HepG2 (cell line): ENCODE measurements around the gene ZBTB32. TPM values are rescaled to one million over a fixed set of nuclear protein-coding genes. Genes with fewer than 3 reads are reported as not detected.
A peak's percentile ranks its signal among the peaks of the same experiment; 100 is the strongest.

Source experiments
- ISL2 ChIP-seq: sonication (generic); formaldehyde crosslinking; IDR thresholded peaks from 2 replicates; pipeline ENCODE4 v1.5.0; 2020; ENCODE audit warnings: missing genetic modification reagents
- SIN3B ChIP-seq: fragments of 150-350 bp; IDR thresholded peaks from 2 replicates; pipeline ENCODE4 v1.6.1; 2014; ENCODE audit warnings: low read length
- SNAI1 ChIP-seq: sonication (generic); formaldehyde crosslinking; IDR thresholded peaks from 2 replicates; pipeline ENCODE4 v1.5.0; 2020; ENCODE audit warnings: mild to moderate bottlenecking, missing genetic modification reagents, borderline replicate concordance
- SRY ChIP-seq: sonication (generic); formaldehyde crosslinking; IDR thresholded peaks from 2 replicates; pipeline ENCODE4 v1.8.0; 2022; ENCODE audit warnings: mild to moderate bottlenecking, missing genetic modification reagents
- ZFP62 ChIP-seq: sonication (generic); formaldehyde crosslinking; IDR thresholded peaks from 2 replicates; pipeline ENCODE4 v1.4.0; 2020; ENCODE audit warnings: missing genetic modification reagents
- ZNF30 ChIP-seq: sonication (generic); formaldehyde crosslinking; IDR thresholded peaks from 2 replicates; pipeline ENCODE4 v1.5.0; 2020; ENCODE audit warnings: mild to moderate bottlenecking, missing genetic modification reagents
- ZNF563 ChIP-seq: sonication (generic); formaldehyde crosslinking; IDR thresholded peaks from 2 replicates; pipeline ENCODE4 v1.8.0; 2022; ENCODE audit warnings: mild to moderate bottlenecking, moderate library complexity, missing genetic modification reagents
- polyA plus RNA-seq, 8 experiments: library from polyadenylated mRNA; depleted of rRNA in 3 of 8; stranded (reverse) in 7 of 8; unstranded in 1 of 8; fragments of >200 nt; fragmentation: Illumina TruSeq in 4 of 8; extraction: Trizol in 4 of 8; gene quantifications; 2 replicates each; pipeline versions ENCODE4 v1.2.1 to v1.2.3, GENCODE V29; 2011 to 2016; ENCODE audit warnings: low read depth in 4 of 8, missing spikeins in 1 of 8, mixed read lengths in 1 of 8; ENCODE audit not compliant: insufficient read depth in 1 of 8
- total RNA-seq, 5 experiments: library from RNA; depleted of rRNA; stranded (reverse); fragments of >200 nt; fragmentation: Illumina TruSeq; extraction: Trizol; gene quantifications; 2 replicates each; pipeline ENCODE4 v1.2.3, GENCODE V29; 2016; ENCODE audit warnings: low read depth in 1 of 5
- TF ChIP-seq, protein P1 (sequence below), 2 experiments: fragments of 450-650 bp in 1 of 2; sonication (generic) in 1 of 2; formaldehyde crosslinking in 1 of 2; IDR thresholded peaks; 2 replicates each; pipeline versions ENCODE4 v1.6.1 to v1.8.0; 2016 to 2022; ENCODE audit warnings: antibody characterized with exemption in 1 of 2, mild to moderate bottlenecking in 1 of 2, missing genetic modification reagents in 1 of 2
- TF ChIP-seq, protein P2 (sequence below): sonication (generic); formaldehyde crosslinking; IDR thresholded peaks from 2 replicates; pipeline ENCODE4 v1.9.0; 2021; ENCODE audit warnings: missing genetic modification reagents, borderline replicate concordance
- TF ChIP-seq, protein P3 (sequence below): sonication (generic); formaldehyde crosslinking; IDR thresholded peaks from 2 replicates; pipeline ENCODE4 v1.5.1; 2020; ENCODE audit warnings: missing genetic modification reagents, mild to moderate bottlenecking, borderline replicate concordance
- TF ChIP-seq, protein P4 (sequence below): sonication (generic); formaldehyde crosslinking; IDR thresholded peaks from 2 replicates; pipeline ENCODE4 v1.8.1; 2023; ENCODE audit warnings: mild to moderate bottlenecking, moderate library complexity, missing genetic modification reagents
- TF ChIP-seq, protein P5 (sequence below): sonication (generic); formaldehyde crosslinking; IDR thresholded peaks from 2 replicates; pipeline ENCODE4 v1.8.1; 2023; ENCODE audit warnings: missing genetic modification reagents, inconsistent platforms, borderline replicate concordance

ZBTB32 gene
- total and polyA plus RNA-seq, 2 of the 13 experiments (the other 11 are each of a cell fraction or from before 2014, with no cell fraction given): not detected

DNA sequence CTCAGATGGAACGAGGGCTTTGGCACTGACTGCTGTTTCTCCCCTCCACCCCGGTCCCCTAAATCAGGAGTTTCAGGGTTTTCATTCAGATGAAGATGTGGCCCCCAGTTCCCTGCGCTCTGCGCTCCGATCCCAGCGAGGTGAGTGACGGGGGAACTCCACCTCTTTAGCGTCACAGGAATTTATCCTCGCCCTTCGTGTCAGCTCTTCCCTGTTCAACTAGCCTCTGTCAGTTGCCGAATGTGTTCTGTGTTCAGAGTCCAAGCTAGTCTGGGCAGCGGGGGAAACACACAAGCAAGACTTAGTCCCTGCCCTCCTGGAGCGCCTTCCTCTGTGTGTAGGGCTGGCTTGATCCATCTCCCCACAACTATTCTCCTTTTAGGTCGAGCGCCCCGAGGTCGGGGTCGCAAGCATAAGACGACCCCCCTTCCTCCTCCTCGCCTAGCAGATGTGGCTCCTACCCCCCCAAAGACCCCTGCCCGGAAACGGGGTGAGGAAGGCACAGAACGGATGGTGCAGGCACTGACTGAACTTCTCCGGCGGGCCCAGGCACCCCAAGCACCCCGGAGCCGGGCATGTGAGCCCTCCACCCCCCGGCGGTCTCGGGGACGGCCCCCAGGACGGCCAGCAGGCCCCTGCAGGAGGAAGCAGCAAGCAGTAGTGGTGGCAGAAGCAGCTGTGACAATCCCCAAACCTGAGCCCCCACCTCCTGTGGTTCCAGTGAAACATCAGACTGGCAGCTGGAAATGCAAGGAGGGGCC, 15.2 kb downstream of the ZBTB32 start (continued):
- TF ChIP-seq, protein P1, sequence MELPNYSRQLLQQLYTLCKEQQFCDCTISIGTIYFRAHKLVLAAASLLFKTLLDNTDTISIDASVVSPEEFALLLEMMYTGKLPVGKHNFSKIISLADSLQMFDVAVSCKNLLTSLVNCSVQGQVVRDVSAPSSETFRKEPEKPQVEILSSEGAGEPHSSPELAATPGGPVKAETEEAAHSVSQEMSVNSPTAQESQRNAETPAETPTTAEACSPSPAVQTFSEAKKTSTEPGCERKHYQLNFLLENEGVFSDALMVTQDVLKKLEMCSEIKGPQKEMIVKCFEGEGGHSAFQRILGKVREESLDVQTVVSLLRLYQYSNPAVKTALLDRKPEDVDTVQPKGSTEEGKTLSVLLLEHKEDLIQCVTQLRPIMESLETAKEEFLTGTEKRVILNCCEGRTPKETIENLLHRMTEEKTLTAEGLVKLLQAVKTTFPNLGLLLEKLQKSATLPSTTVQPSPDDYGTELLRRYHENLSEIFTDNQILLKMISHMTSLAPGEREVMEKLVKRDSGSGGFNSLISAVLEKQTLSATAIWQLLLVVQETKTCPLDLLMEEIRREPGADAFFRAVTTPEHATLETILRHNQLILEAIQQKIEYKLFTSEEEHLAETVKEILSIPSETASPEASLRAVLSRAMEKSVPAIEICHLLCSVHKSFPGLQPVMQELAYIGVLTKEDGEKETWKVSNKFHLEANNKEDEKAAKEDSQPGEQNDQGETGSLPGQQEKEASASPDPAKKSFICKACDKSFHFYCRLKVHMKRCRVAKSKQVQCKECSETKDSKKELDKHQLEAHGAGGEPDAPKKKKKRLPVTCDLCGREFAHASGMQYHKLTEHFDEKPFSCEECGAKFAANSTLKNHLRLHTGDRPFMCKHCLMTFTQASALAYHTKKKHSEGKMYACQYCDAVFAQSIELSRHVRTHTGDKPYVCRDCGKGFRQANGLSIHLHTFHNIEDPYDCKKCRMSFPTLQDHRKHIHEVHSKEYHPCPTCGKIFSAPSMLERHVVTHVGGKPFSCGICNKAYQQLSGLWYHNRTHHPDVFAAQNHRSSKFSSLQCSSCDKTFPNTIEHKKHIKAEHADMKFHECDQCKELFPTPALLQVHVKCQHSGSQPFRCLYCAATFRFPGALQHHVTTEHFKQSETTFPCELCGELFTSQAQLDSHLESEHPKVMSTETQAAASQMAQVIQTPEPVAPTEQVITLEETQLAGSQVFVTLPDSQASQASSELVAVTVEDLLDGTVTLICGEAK (IDR thresholded peaks at IDR 0.05): no peak
- TF ChIP-seq, protein P1 (CRISPR knock-in tag; IDR thresholded peaks at IDR 0.05): no peak
- TF ChIP-seq SRY (CRISPR knock-in tag) (no peak), ZNF30 (no peak), SIN3B (no peak), ISL2 (CRISPR knock-in tag) (no peak), ZNF563 (no peak), SNAI1 (no peak), ZFP62 (CRISPR knock-in tag) (no peak)
- TF ChIP-seq, protein P2, sequence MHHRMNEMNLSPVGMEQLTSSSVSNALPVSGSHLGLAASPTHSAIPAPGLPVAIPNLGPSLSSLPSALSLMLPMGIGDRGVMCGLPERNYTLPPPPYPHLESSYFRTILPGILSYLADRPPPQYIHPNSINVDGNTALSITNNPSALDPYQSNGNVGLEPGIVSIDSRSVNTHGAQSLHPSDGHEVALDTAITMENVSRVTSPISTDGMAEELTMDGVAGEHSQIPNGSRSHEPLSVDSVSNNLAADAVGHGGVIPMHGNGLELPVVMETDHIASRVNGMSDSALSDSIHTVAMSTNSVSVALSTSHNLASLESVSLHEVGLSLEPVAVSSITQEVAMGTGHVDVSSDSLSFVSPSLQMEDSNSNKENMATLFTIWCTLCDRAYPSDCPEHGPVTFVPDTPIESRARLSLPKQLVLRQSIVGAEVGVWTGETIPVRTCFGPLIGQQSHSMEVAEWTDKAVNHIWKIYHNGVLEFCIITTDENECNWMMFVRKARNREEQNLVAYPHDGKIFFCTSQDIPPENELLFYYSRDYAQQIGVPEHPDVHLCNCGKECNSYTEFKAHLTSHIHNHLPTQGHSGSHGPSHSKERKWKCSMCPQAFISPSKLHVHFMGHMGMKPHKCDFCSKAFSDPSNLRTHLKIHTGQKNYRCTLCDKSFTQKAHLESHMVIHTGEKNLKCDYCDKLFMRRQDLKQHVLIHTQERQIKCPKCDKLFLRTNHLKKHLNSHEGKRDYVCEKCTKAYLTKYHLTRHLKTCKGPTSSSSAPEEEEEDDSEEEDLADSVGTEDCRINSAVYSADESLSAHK (CRISPR knock-in tag): no peak
- TF ChIP-seq, protein P3, sequence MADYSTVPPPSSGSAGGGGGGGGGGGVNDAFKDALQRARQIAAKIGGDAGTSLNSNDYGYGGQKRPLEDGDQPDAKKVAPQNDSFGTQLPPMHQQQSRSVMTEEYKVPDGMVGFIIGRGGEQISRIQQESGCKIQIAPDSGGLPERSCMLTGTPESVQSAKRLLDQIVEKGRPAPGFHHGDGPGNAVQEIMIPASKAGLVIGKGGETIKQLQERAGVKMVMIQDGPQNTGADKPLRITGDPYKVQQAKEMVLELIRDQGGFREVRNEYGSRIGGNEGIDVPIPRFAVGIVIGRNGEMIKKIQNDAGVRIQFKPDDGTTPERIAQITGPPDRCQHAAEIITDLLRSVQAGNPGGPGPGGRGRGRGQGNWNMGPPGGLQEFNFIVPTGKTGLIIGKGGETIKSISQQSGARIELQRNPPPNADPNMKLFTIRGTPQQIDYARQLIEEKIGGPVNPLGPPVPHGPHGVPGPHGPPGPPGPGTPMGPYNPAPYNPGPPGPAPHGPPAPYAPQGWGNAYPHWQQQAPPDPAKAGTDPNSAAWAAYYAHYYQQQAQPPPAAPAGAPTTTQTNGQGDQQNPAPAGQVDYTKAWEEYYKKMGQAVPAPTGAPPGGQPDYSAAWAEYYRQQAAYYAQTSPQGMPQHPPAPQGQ: no peak
- TF ChIP-seq, protein P4, sequence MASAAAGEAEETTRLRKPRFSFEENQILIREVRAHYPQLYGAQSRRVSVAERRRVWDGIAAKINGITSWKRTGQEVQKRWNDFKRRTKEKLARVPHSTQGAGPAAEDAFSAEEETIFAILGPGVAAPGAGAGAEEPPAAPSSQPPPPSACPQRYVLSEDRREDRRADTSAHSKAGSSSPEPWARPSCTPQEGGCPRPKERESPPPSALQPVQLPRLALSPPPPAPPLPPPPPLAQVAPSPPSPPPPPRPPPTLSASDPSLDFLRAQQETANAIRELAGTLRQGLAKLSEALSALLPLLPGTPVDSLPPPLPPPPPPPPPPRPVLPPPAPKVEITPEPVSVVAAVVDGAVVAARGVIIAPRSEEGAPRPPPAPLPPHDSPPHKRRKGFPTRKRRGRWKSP (CRISPR knock-in tag): peak; percentile 60; the same call in 1 of the 2 replicates
- TF ChIP-seq, protein P5, sequence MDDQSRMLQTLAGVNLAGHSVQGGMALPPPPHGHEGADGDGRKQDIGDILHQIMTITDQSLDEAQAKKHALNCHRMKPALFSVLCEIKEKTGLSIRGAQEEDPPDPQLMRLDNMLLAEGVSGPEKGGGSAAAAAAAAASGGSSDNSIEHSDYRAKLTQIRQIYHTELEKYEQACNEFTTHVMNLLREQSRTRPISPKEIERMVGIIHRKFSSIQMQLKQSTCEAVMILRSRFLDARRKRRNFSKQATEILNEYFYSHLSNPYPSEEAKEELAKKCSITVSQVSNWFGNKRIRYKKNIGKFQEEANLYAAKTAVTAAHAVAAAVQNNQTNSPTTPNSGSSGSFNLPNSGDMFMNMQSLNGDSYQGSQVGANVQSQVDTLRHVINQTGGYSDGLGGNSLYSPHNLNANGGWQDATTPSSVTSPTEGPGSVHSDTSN: no peak
